ENCODE measurements around the gene FRMD4A.

Gene FRMD4A

DNA sequence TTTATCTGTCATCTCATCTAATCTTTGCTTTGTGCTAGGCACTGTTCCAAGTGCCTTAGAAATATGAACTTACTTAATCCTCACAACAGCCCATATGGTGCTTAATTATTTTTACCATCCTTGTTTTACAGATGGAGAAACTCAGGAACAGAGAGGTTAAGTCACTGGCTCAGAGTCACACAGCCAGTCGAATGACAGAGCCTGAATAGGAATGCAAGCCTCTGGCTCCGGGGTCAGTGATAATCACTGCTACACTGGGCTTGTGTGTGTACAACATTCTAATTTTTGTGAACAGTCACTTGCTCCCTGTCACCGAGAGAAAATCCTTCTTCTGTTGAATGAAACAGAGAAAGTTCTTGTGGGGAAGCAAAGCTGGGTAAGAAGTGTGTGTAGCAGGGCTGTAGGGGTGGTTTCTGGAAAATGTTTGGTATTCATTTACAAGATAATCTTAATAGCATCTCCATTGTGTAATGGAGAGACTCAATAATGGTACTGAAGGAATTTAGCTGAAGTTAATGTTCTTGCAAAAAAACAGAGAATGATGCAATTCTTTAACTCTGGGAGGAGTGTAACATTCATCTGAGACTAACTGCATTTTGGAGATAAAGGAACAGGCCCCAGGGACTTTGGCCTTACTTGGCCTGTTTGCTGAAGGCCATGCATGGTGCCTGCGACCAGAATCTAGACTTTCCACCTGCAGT is 290.6 kb downstream of the FRMD4A start:
- no peak for ATAC-seq (ENCODE audit: insufficient read depth, low read depth)
- no peak overlapping the region for H3K27ac ChIP-seq (ENCODE audit: low read length)
- H3K9ac ChIP-seq (ENCODE audit: low read depth, low read length): no peak overlapping the region
- H3K79me2 ChIP-seq (ENCODE audit: insufficient read depth, low read length): no peaks in the 10 kb centered on the region
- no peaks in the 10 kb centered on the region for H3K27me3 ChIP-seq (ENCODE audit: insufficient read depth, low read length, poor library complexity)
- DNase-seq: no peak
- H3K4me2 ChIP-seq (ENCODE audit: insufficient read depth, low read length): no peak overlapping the region
- no peak overlapping the region for H2AFZ ChIP-seq (ENCODE audit: low read depth, low read length)
- H3K9me3 ChIP-seq (ENCODE audit: insufficient read depth, low read length, severe bottlenecking): no peaks in the 10 kb centered on the region
- H3K36me3 ChIP-seq (ENCODE audit: insufficient read depth, low read length): no peaks in the 10 kb centered on the region
- H4K20me1 ChIP-seq (ENCODE audit: insufficient read depth, low read length): no peaks in the 10 kb centered on the region
- TF ChIP-seq EZH2 (IDR thresholded peaks at IDR 0.05; ENCODE audit: borderline replicate concordance, low read depth, low read length, severe bottlenecking): no peak
- no peak for TF ChIP-seq CTCF (IDR thresholded peaks at IDR 0.05; ENCODE audit: borderline replicate concordance, extremely low read depth, low read length, poor library complexity, severe bottlenecking)
- no peaks in the 10 kb centered on the region for H3K4me1 ChIP-seq (ENCODE audit: insufficient read depth, low read length)
- H3K4me3 ChIP-seq (ENCODE audit: low read depth in 1 of 2, low read length in 2 of 2): no peak overlapping the region

DNA sequence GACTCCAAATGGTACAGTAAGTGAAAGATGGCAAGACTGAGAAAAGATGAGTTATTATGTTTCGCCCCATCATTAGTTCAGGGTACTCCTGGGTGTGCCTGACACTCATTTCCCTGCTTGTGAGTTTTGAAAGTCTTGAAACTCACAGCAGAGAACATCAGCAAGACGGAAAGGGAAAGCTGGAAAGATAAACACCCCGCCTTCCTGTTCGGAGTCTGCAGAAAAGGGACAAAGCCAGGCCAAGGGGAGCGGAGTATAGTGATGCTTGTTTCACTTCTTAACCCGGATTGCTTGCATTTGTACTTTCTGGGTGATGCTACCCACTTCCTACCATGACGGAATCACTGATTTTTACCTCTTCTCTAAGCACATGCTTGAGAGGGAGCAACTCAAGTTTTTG is 294.5 kb downstream of the FRMD4A start:
- DNase-seq: no peak
- no peaks in the 10 kb centered on the region for H3K4me1 ChIP-seq (ENCODE audit: insufficient read depth, low read length)
- H2AFZ ChIP-seq (ENCODE audit: low read depth, low read length): no peak overlapping the region
- no peaks in the 10 kb centered on the region for H4K20me1 ChIP-seq (ENCODE audit: insufficient read depth, low read length)
- no peaks in the 10 kb centered on the region for H3K27me3 ChIP-seq (ENCODE audit: insufficient read depth, low read length, poor library complexity)
- H3K9ac ChIP-seq (ENCODE audit: low read depth, low read length): no peak overlapping the region
- H3K4me3 ChIP-seq (ENCODE audit: low read depth in 1 of 2, low read length in 2 of 2): no peak overlapping the region
- H3K27ac ChIP-seq (ENCODE audit: low read length): no peak overlapping the region
- H3K4me2 ChIP-seq (ENCODE audit: insufficient read depth, low read length): no peak overlapping the region
- H3K9me3 ChIP-seq (ENCODE audit: insufficient read depth, low read length, severe bottlenecking): no peaks in the 10 kb centered on the region
- no peak for ATAC-seq (ENCODE audit: insufficient read depth, low read depth)
- H3K36me3 ChIP-seq (ENCODE audit: insufficient read depth, low read length): no peaks in the 10 kb centered on the region
- no peak for TF ChIP-seq CTCF (IDR thresholded peaks at IDR 0.05; ENCODE audit: borderline replicate concordance, extremely low read depth, low read length, poor library complexity, severe bottlenecking)
- no peak for TF ChIP-seq EZH2 (IDR thresholded peaks at IDR 0.05; ENCODE audit: borderline replicate concordance, low read depth, low read length, severe bottlenecking)
- H3K79me2 ChIP-seq (ENCODE audit: insufficient read depth, low read length): no peaks in the 10 kb centered on the region

DNA sequence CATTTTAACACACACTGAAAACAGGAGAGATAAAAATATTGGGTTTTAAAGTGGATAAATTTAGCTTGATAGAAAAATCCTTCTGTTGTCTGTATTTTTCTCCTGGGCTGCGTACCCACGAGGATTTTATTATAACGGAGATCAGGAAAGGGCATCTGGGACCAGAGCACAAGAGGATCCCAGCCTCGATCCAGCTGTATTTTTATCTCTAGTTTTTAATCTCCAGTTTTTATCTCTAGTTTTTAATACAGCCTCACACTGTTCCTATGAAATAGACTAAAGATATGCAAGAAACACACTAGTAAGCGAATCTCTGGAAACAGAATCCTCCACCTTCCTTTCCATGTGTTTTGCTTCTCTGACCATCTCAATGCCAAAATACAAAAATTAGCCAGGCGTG is 295.2 kb downstream of the FRMD4A start:
- Histone ChIP-seq H3K79me2 (ENCODE audit: insufficient read depth, low read length) (no peaks in the 10 kb centered on the region), H3K9ac (ENCODE audit: low read depth, low read length) (no peak overlapping the region), H4K20me1 (ENCODE audit: insufficient read depth, low read length) (no peaks in the 10 kb centered on the region), H3K9me3 (ENCODE audit: insufficient read depth, low read length, severe bottlenecking) (no peaks in the 10 kb centered on the region), H3K27me3 (ENCODE audit: insufficient read depth, low read length, poor library complexity) (no peaks in the 10 kb centered on the region), H3K36me3 (ENCODE audit: insufficient read depth, low read length) (no peaks in the 10 kb centered on the region), H3K4me3 (ENCODE audit: low read depth in 1 of 2, low read length in 2 of 2) (no peak overlapping the region), H2AFZ (ENCODE audit: low read depth, low read length) (no peak overlapping the region), H3K4me2 (ENCODE audit: insufficient read depth, low read length) (no peak overlapping the region), H3K27ac (ENCODE audit: low read length) (no peak overlapping the region), H3K4me1 (ENCODE audit: insufficient read depth, low read length) (no peaks in the 10 kb centered on the region)
- TF ChIP-seq EZH2 (IDR thresholded peaks at IDR 0.05; ENCODE audit: borderline replicate concordance, low read depth, low read length, severe bottlenecking): no peak
- TF ChIP-seq CTCF (IDR thresholded peaks at IDR 0.05; ENCODE audit: borderline replicate concordance, extremely low read depth, low read length, poor library complexity, severe bottlenecking): no peak
- no peak for DNase-seq
- ATAC-seq (ENCODE audit: insufficient read depth, low read depth): no peak
